Peyer's patch (tissue), 4 donors: ENCODE data around the gene THRB.

ENCODE experiments used
- POLR2A ChIP-seq, 2 donors: fragments of 450-650 bp; IDR thresholded peaks; one replicate each; pipeline ENCODE4 v1.5.1; 2017; ENCODE audit warnings: antibody characterized with exemption in 2 of 2, mild to moderate bottlenecking in 2 of 2, moderate library complexity in 2 of 2
- TF ChIP-seq, protein P1 (sequence below), 6 experiments: fragments of 450-650 bp in 4 of 6; fragments of 200-600 bp in 2 of 6; sonication (generic) in 1 of 6; IDR thresholded peaks; one replicate each; pipeline ENCODE4 v1.5.1; 2017 to 2019; ENCODE audit warnings: antibody characterized with exemption in 6 of 6, mild to moderate bottlenecking in 3 of 6, moderate library complexity in 1 of 6

GRCh38 chr3:24367216-24367615, 127.4 kb downstream of the THRB start:
- TF ChIP-seq, protein P1, sequence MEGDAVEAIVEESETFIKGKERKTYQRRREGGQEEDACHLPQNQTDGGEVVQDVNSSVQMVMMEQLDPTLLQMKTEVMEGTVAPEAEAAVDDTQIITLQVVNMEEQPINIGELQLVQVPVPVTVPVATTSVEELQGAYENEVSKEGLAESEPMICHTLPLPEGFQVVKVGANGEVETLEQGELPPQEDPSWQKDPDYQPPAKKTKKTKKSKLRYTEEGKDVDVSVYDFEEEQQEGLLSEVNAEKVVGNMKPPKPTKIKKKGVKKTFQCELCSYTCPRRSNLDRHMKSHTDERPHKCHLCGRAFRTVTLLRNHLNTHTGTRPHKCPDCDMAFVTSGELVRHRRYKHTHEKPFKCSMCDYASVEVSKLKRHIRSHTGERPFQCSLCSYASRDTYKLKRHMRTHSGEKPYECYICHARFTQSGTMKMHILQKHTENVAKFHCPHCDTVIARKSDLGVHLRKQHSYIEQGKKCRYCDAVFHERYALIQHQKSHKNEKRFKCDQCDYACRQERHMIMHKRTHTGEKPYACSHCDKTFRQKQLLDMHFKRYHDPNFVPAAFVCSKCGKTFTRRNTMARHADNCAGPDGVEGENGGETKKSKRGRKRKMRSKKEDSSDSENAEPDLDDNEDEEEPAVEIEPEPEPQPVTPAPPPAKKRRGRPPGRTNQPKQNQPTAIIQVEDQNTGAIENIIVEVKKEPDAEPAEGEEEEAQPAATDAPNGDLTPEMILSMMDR (IDR thresholded peaks at IDR 0.05), result no peak
- TF ChIP-seq POLR2A (IDR thresholded peaks at IDR 0.05), result no peak
